Type B pancreatic cell (in vitro differentiated cells): Measurements from ENCODE around the gene DIAPH3. TPM values are rescaled to one million over a fixed set of nuclear protein-coding genes. Genes with fewer than 3 reads are reported as not detected.

Experiments
- DNase-seq: peaks from one replicate; pipeline ENCODE4 v3.0.0; 2021; ENCODE audit warnings: mixed read lengths; ENCODE audit not compliant: unreplicated experiment; ENCODE audit errors: extremely low spot score
- H3K27ac Mint-ChIP-seq: 2 replicates; pipeline ENCODE4 v1.8.0; 2021; ENCODE audit warnings: mild to moderate bottlenecking, mixed read lengths
- H3K27me3 Mint-ChIP-seq: 2 replicates; pipeline ENCODE4 v1.8.0; 2021; ENCODE audit warnings: mixed read lengths
- H3K36me3 Mint-ChIP-seq: 2 replicates; pipeline ENCODE4 v1.8.0; 2021; ENCODE audit warnings: mixed read lengths
- H3K4me1 Mint-ChIP-seq: one replicate; pipeline ENCODE4 v1.8.0; 2021; ENCODE audit warnings: mixed read lengths; ENCODE audit not compliant: unreplicated experiment
- H3K4me3 Mint-ChIP-seq: 2 replicates; pipeline ENCODE4 v1.8.0; 2021; ENCODE audit warnings: mild to moderate bottlenecking, mixed read lengths
- H3K9me3 Mint-ChIP-seq: 2 replicates; pipeline ENCODE4 v1.8.0; 2021; ENCODE audit warnings: mixed read lengths
- CTCF ChIP-seq: fragments of 200-600 bp; sonication (generic); conservative IDR thresholded peaks from 2 replicates; pipeline ENCODE4 v1.5.0; 2021; ENCODE audit warnings: antibody characterized with exemption, mild to moderate bottlenecking
- total RNA-seq: library from RNA; stranded (reverse); gene quantifications from 2 replicates; pipeline ENCODE4 v1.2.1, GENCODE V29; 2021; ENCODE audit warnings: low replicate concordance

Gene DIAPH3
- total RNA-seq, 1 donor from 2014 or later, result 16.9 TPM

GRCh38 chr13:59837101-59837500 is 326.6 kb downstream of the DIAPH3 start:
- TF ChIP-seq CTCF, result no peak
- no peaks in the 10 kb centered on the region for H3K4me1 Mint-ChIP-seq
- no peak for DNase-seq
- no peaks in the 10 kb centered on the region for H3K9me3 Mint-ChIP-seq
- H3K27ac Mint-ChIP-seq, result no peak overlapping the region
- H3K36me3 Mint-ChIP-seq, result no peaks in the 10 kb centered on the region
- H3K4me3 Mint-ChIP-seq, result no peak overlapping the region
- H3K27me3 Mint-ChIP-seq, result no peaks in the 10 kb centered on the region

GRCh38 chr13:59835569-59835968 is 328.2 kb downstream of the DIAPH3 start:
- H3K27ac Mint-ChIP-seq, result no peak overlapping the region
- no peaks in the 10 kb centered on the region for H3K27me3 Mint-ChIP-seq

GRCh38 chr13:59834801-59835200 is 328.9 kb downstream of the DIAPH3 start:
- DNase-seq, result no peak
- Mint-ChIP-seq H3K4me1 (no peaks in the 10 kb centered on the region), H3K36me3 (no peaks in the 10 kb centered on the region), H3K27me3 (no peaks in the 10 kb centered on the region), H3K27ac (no peak overlapping the region), H3K9me3 (no peaks in the 10 kb centered on the region), H3K4me3 (no peak overlapping the region)
- no peak for TF ChIP-seq CTCF

More at GRCh38 chr13:59835569-59835968, 328.2 kb downstream of the DIAPH3 start:
- H3K4me3 Mint-ChIP-seq, result no peak overlapping the region
- TF ChIP-seq CTCF, result no peak
- DNase-seq, result no peak
- no peaks in the 10 kb centered on the region for H3K9me3 Mint-ChIP-seq
- no peaks in the 10 kb centered on the region for H3K36me3 Mint-ChIP-seq
- H3K4me1 Mint-ChIP-seq, result no peaks in the 10 kb centered on the region

- no peaks in the 10 kb centered on the region for H3K4me1 Mint-ChIP-seq
- no peak overlapping the region for H3K4me3 Mint-ChIP-seq
- no peak overlapping the region for H3K27ac Mint-ChIP-seq
- H3K9me3 Mint-ChIP-seq, result no peaks in the 10 kb centered on the region
- TF ChIP-seq CTCF, result no peak
- no peaks in the 10 kb centered on the region for H3K36me3 Mint-ChIP-seq
- no peaks in the 10 kb centered on the region for H3K27me3 Mint-ChIP-seq
- no peak for DNase-seq
Measured at GRCh38 chr13:59829690-59830089, 334.0 kb downstream of the DIAPH3 start.

DNA sequence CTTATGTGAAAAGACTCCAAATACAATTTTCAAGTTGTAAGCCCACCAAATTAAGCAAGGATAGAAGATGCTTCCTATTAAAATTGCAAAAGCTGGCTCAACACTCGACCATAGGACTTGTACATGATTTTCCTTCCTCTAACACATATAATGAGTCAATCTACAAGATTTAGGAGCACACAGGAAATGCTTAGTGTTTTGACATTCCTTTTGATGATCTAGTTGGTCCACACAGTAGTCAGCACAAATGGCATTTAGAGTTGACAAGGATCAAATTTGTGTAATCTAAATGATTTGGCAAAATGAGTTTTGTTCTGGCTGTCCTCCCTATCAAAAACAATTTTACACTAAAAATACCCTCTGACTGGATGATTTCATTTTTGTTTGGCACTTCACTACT is 340.2 kb downstream of the DIAPH3 start:
- no peak for TF ChIP-seq CTCF
- Mint-ChIP-seq H3K4me3 (no peak overlapping the region), H3K27ac (no peak overlapping the region), H3K27me3 (no peaks in the 10 kb centered on the region), H3K4me1 (no peaks in the 10 kb centered on the region), H3K9me3 (no peaks in the 10 kb centered on the region), H3K36me3 (peaks cover 5% of the 10 kb centered on the region)
- DNase-seq, result no peak

DNA sequence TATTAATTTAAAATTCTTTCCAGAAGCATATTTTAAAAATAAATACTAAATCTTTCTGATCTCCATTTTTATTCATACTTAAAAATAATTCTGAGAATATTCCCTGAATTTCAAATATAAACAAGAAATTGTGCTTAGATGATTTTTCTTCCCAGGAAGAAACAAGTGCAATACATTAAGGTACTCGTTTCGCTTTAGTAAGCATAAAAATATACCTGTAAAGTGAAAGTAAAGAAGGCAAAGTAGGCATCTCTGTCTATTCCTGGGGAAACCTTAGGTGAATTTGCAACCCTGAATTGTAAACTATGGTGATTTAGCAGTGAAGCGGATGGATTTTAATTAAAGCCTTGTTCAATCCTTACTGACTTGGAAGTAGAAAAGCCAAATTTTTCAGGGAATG is 354.2 kb downstream of the DIAPH3 start:
- no peak for DNase-seq
- TF ChIP-seq CTCF, result no peak
- Mint-ChIP-seq H3K9me3 (no peaks in the 10 kb centered on the region), H3K27ac (no peak overlapping the region), H3K36me3 (no peaks in the 10 kb centered on the region), H3K4me1 (no peaks in the 10 kb centered on the region), H3K27me3 (no peaks in the 10 kb centered on the region), H3K4me3 (no peak overlapping the region)
